Mesenchymal stem cell (in vitro differentiated cells and primary cell): ENCODE data around the gene OR7C1.

Experiments
- DNase-seq: peaks from one replicate; pipeline ENCODE4 v3.0.0-alpha.2; 2013
- H2AFZ ChIP-seq: one replicate; pipeline ENCODE4 v1.6.1; 2013; ENCODE audit warnings: low read depth, mild to moderate bottlenecking, control low read depth, inconsistent platforms, low read length, moderate library complexity
- H2AK5ac ChIP-seq: 2 replicates; pipeline ENCODE4 v1.6.1; 2013; ENCODE audit warnings: low read length, moderate library complexity, mild to moderate bottlenecking, inconsistent platforms; ENCODE audit not compliant: severe bottlenecking
- H2BK120ac ChIP-seq: one replicate; pipeline ENCODE4 v1.6.1; 2013; ENCODE audit warnings: low read depth, mild to moderate bottlenecking, inconsistent platforms, low read length, moderate library complexity
- H2BK12ac ChIP-seq, 2 experiments: one replicate each; pipeline ENCODE4 v1.6.1; 2013; ENCODE audit warnings: inconsistent platforms in 2 of 2, low read length in 2 of 2, mild to moderate bottlenecking in 2 of 2, moderate library complexity in 2 of 2, control low read depth in 1 of 2
- H2BK15ac ChIP-seq: one replicate; pipeline ENCODE4 v1.6.1; 2013; ENCODE audit warnings: mild to moderate bottlenecking, low read depth, inconsistent platforms; ENCODE audit not compliant: poor library complexity, severe bottlenecking
- H2BK5ac ChIP-seq: 2 replicates; pipeline ENCODE4 v1.6.1; 2013; ENCODE audit warnings: low read depth, mild to moderate bottlenecking, low read length, control low read depth, inconsistent platforms; ENCODE audit not compliant: poor library complexity, severe bottlenecking
- H3K14ac ChIP-seq, 2 experiments: one replicate each; pipeline ENCODE4 v1.6.1; 2013; ENCODE audit warnings: inconsistent platforms in 2 of 2, low read length in 2 of 2, control low read depth in 1 of 2, mild to moderate bottlenecking in 1 of 2, moderate library complexity in 1 of 2
- H3K18ac ChIP-seq, 2 experiments: one replicate each; pipeline ENCODE4 v1.6.1; 2013; ENCODE audit warnings: inconsistent platforms in 2 of 2, low read length in 2 of 2, control low read depth in 1 of 2, low read depth in 1 of 2, mild to moderate bottlenecking in 1 of 2
- H3K23ac ChIP-seq, 2 experiments: one replicate each; pipeline ENCODE4 v1.6.1; 2013; ENCODE audit warnings: inconsistent platforms in 2 of 2, low read length in 2 of 2, mild to moderate bottlenecking in 2 of 2, moderate library complexity in 2 of 2, control low read depth in 1 of 2
- H3K27ac ChIP-seq: 2 replicates; pipeline ENCODE4 v1.5.1; 2013; ENCODE audit warnings: mild to moderate bottlenecking, moderate library complexity, low read length, control low read depth, inconsistent platforms; ENCODE audit not compliant: poor library complexity, severe bottlenecking
- H3K27me3 ChIP-seq, 2 experiments: 2 replicates each; pipeline versions ENCODE4 v1.6.1 to v1.7.0; 2013; ENCODE audit warnings: low read length in 2 of 2, mild to moderate bottlenecking in 2 of 2, moderate library complexity in 2 of 2, control low read depth in 1 of 2, inconsistent platforms in 1 of 2; ENCODE audit not compliant: control insufficient read depth in 1 of 2, insufficient read depth in 1 of 2
- H3K36me3 ChIP-seq, 2 experiments: 2 replicates each; pipeline versions ENCODE4 v1.6.1 to v1.7.0; 2013; ENCODE audit warnings: low read length in 2 of 2, control low read depth in 1 of 2, inconsistent platforms in 1 of 2, low read depth in 1 of 2, mild to moderate bottlenecking in 1 of 2; ENCODE audit not compliant: insufficient read depth in 2 of 2, control insufficient read depth in 1 of 2
- H3K4ac ChIP-seq, 2 experiments: one replicate each; pipeline ENCODE4 v1.6.1; 2013; ENCODE audit warnings: inconsistent platforms in 2 of 2, low read length in 2 of 2, mild to moderate bottlenecking in 2 of 2, moderate library complexity in 2 of 2, control low read depth in 1 of 2, low read depth in 1 of 2
- H3K4me1 ChIP-seq: 2 replicates; pipeline ENCODE4 v1.6.1; 2013; ENCODE audit warnings: low read depth, low read length, control low read depth; ENCODE audit not compliant: control insufficient read depth, insufficient read depth
- H3K4me2 ChIP-seq: 2 replicates; pipeline ENCODE4 v1.6.1; 2013; ENCODE audit warnings: low read length, mild to moderate bottlenecking, inconsistent platforms; ENCODE audit not compliant: poor library complexity, severe bottlenecking
- H3K4me3 ChIP-seq, 2 experiments: 2 replicates each; pipeline versions ENCODE4 v1.5.1 to v1.7.0; 2013; ENCODE audit warnings: low read length in 2 of 2, mild to moderate bottlenecking in 2 of 2, control low read depth in 1 of 2, low read depth in 1 of 2; ENCODE audit not compliant: insufficient read depth in 1 of 2
- H3K79me1 ChIP-seq: replicated peaks from 2 replicates; pipeline ENCODE4 v1.6.1; 2013; ENCODE audit warnings: mild to moderate bottlenecking, control low read depth, low read length, inconsistent platforms; ENCODE audit not compliant: poor library complexity, severe bottlenecking
- H3K9ac ChIP-seq: 2 replicates; pipeline ENCODE4 v1.7.0; 2013; ENCODE audit warnings: mild to moderate bottlenecking, low read length, moderate library complexity
- H3K9me3 ChIP-seq: 2 replicates; pipeline ENCODE4 v1.7.0; 2013; ENCODE audit warnings: mild to moderate bottlenecking, low read length; ENCODE audit not compliant: control insufficient read depth
- H4K8ac ChIP-seq: one replicate; pipeline ENCODE4 v1.6.1; 2013; ENCODE audit warnings: inconsistent platforms, mild to moderate bottlenecking, low read length, moderate library complexity
- H4K91ac ChIP-seq: one replicate; pipeline ENCODE4 v1.6.1; 2013; ENCODE audit warnings: mild to moderate bottlenecking, low read length, inconsistent platforms
- WGBS: methylation state at CpG from one replicate; pipeline ENCODE4 v1.1.7; 2013; ENCODE audit warnings: mixed read lengths; 5-methylcytosine and 5-hydroxymethylcytosine counted together

The OR7C1 gene

GRCh38 chr19:14843578-14843977, 8.6 kb upstream of the OR7C1 start:
- H3K4ac ChIP-seq, result no peak overlapping the region
- WGBS, result 48% methylated on average over 4 of the region's 6 CpGs
- H3K79me1 ChIP-seq, result no peaks in the 10 kb centered on the region
- H2AFZ ChIP-seq, result no peak overlapping the region
- H3K36me3 ChIP-seq, result no peaks in the 10 kb centered on the region
- no peak overlapping the region for H3K4me2 ChIP-seq
- H4K8ac ChIP-seq, result no peak overlapping the region
- no peak for DNase-seq
- H3K9me3 ChIP-seq, result no peaks in the 10 kb centered on the region
- no peak overlapping the region for H3K27ac ChIP-seq
- H3K18ac ChIP-seq, result no peak overlapping the region
- H3K4me1 ChIP-seq, result no peaks in the 10 kb centered on the region
- H3K9ac ChIP-seq, result no peak overlapping the region
- no peak overlapping the region for H2BK5ac ChIP-seq
- H2AK5ac ChIP-seq, result no peak overlapping the region
- H3K27me3 ChIP-seq, result peaks cover 0 to 6% of the 10 kb centered on the region in 2 experiments
- no peak overlapping the region for H3K23ac ChIP-seq
- H3K4me3 ChIP-seq, result no peak overlapping the region
- no peak overlapping the region for H4K91ac ChIP-seq
- H2BK12ac ChIP-seq, result no peak overlapping the region
- H3K14ac ChIP-seq, result no peak overlapping the region
- no peak overlapping the region for H2BK15ac ChIP-seq
- no peak overlapping the region for H2BK120ac ChIP-seq

DNA sequence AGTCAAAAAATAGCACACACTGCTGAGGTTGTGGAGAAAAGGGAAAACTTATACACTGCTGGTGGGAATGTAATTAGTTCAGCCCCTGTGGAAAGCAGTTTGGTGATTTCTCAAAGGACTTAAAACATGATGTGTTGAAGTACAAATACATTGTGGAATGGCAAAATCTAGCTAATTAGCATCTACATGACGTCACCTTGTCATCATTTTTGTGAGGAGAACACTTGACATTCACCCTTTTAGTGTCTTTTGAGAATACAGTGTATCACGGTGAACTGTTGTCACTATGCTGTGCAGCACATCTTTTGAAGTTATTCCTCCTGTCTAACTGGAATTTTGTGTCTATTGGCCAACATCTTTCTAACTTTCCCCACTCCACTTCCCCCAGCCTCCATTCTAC, 8.2 kb upstream of the OR7C1 start:
- Histone ChIP-seq H3K18ac (no peak overlapping the region), H3K27me3 (peaks cover 0 to 6% of the 10 kb centered on the region in 2 experiments), H3K14ac (no peak overlapping the region), H3K23ac (no peak overlapping the region), H3K9ac (no peak overlapping the region), H2BK5ac (no peak overlapping the region), H3K4ac (no peak overlapping the region), H2BK15ac (no peak overlapping the region), H3K36me3 (no peaks in the 10 kb centered on the region), H3K79me1 (no peaks in the 10 kb centered on the region), H3K4me3 (no peak overlapping the region), H3K4me1 (no peaks in the 10 kb centered on the region), H2BK120ac (no peak overlapping the region), H2BK12ac (no peak overlapping the region), H4K91ac (no peak overlapping the region), H2AFZ (no peak overlapping the region), H4K8ac (no peak overlapping the region), H3K27ac (no peak overlapping the region), H3K4me2 (no peak overlapping the region), H2AK5ac (no peak overlapping the region), H3K9me3 (no peaks in the 10 kb centered on the region)
- no peak for DNase-seq
- 50% methylated on average over 2 of the region's 2 CpGs for WGBS

DNA sequence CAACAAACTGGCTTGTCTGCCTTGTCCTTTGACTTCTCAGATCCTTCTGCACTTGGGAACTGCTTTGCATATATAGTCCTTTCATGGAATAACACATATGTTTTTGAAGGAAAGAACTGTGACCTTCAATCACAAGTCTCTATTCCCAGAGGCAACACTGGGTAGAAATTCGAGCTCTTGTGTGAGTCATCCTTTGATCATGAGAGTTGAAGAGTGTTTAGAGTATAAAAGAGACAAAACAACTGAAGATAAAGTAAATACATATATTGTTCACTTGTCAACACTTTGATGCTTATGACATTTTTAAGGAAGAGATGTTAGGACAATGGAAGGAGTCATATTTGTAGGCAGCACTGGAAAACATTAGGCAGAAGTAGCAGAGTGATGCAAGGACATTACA, 5.2 kb upstream of the OR7C1 start:
- Histone ChIP-seq H3K4ac (no peak overlapping the region), H2BK120ac (no peak overlapping the region), H2AK5ac (no peak overlapping the region), H4K8ac (no peak overlapping the region), H4K91ac (no peak overlapping the region), H3K9ac (no peak overlapping the region), H3K9me3 (no peaks in the 10 kb centered on the region), H3K23ac (no peak overlapping the region), H3K27me3 (peaks cover 0 to 13% of the 10 kb centered on the region in 2 experiments), H3K4me3 (no peak overlapping the region), H3K79me1 (no peaks in the 10 kb centered on the region), H3K36me3 (no peaks in the 10 kb centered on the region), H3K4me1 (no peaks in the 10 kb centered on the region), H3K4me2 (no peak overlapping the region), H3K18ac (no peak overlapping the region), H2AFZ (no peak overlapping the region), H3K27ac (no peak overlapping the region), H2BK15ac (no peak overlapping the region), H3K14ac (no peak overlapping the region), H2BK5ac (no peak overlapping the region), H2BK12ac (no peak overlapping the region)
- WGBS, result no CpG with 5 or more reads among the region's 1 CpG
- no peak for DNase-seq

DNA sequence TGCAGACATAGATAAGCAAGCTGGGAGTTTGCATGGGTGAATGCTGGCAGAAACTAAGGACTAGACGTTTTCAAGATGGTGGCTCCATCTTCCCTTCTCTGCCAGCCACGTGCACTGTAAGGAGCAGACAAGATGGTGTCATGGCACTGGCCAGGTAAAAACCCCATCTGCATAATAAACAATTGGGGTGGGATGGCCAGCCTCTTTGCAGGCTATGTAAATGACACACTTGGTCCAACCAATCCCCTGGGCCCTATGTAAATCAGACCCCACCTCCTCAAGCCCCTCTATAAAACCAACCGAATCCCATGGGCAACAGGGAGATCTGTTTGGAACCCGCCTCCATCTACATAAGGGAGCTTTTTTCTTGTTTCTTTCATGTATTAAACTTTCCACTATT, 2.4 kb upstream of the OR7C1 start:
- Histone ChIP-seq H3K9me3 (no peaks in the 10 kb centered on the region), H2AK5ac (no peak overlapping the region), H3K4me2 (no peak overlapping the region), H3K23ac (no peak overlapping the region), H3K27ac (no peak overlapping the region), H3K18ac (no peak overlapping the region), H3K36me3 (no peaks in the 10 kb centered on the region), H2AFZ (no peak overlapping the region), H2BK12ac (no peak overlapping the region), H2BK5ac (no peak overlapping the region), H2BK15ac (no peak overlapping the region), H3K4me1 (no peaks in the 10 kb centered on the region), H3K9ac (no peak overlapping the region), H4K91ac (no peak overlapping the region), H2BK120ac (no peak overlapping the region), H4K8ac (no peak overlapping the region), H3K4me3 (no peak overlapping the region), H3K4ac (no peak overlapping the region), H3K27me3 (peaks cover 0 to 9% of the 10 kb centered on the region in 2 experiments), H3K14ac (no peak overlapping the region), H3K79me1 (no peaks in the 10 kb centered on the region)
- no peak for DNase-seq
- 41% methylated on average over 4 of the region's 4 CpGs for WGBS
